Loucy (cell line): Measurements from ENCODE around the gene RANBP3.

ENCODE experiments used
- EZH2phosphoT487 ChIP-seq: fragments of 200-600 bp; IDR thresholded peaks from 2 replicates; pipeline ENCODE4 v1.6.1; 2018; ENCODE audit warnings: antibody characterized with exemption, mild to moderate bottlenecking, moderate library complexity, borderline replicate concordance
- TF ChIP-seq, protein P1 (sequence below): fragments of 200-600 bp; sonication (generic); conservative IDR thresholded peaks from 2 replicates; pipeline ENCODE4 v1.5.1; 2014; ENCODE audit warnings: mild to moderate bottlenecking, antibody characterized with exemption, low read length

GRCh38 chr19:5897189-5897969 lies 80.6 kb downstream of the RANBP3 start:
- TF ChIP-seq, protein P1, sequence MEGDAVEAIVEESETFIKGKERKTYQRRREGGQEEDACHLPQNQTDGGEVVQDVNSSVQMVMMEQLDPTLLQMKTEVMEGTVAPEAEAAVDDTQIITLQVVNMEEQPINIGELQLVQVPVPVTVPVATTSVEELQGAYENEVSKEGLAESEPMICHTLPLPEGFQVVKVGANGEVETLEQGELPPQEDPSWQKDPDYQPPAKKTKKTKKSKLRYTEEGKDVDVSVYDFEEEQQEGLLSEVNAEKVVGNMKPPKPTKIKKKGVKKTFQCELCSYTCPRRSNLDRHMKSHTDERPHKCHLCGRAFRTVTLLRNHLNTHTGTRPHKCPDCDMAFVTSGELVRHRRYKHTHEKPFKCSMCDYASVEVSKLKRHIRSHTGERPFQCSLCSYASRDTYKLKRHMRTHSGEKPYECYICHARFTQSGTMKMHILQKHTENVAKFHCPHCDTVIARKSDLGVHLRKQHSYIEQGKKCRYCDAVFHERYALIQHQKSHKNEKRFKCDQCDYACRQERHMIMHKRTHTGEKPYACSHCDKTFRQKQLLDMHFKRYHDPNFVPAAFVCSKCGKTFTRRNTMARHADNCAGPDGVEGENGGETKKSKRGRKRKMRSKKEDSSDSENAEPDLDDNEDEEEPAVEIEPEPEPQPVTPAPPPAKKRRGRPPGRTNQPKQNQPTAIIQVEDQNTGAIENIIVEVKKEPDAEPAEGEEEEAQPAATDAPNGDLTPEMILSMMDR = peak; percentile 32
- no peak for TF ChIP-seq EZH2phosphoT487
